AG04450 (cell line): ENCODE results near the gene ZNF605. TPM values are rescaled to one million over a fixed set of nuclear protein-coding genes. Genes with fewer than 3 reads are reported as not detected.
"Not testable (repeated sequence)": the region's sequence is repeated elsewhere in the genome, so short reads cannot be mapped to it uniquely, and the experiment has no call there.

Experiments used
- CTCF ChIA-PET: fragments of 300-600, 350-600 bp; formaldehyde crosslinking; extraction: SDS; loops from one replicate; lab custom pipeline; 2022; ENCODE audit warnings: antibody characterized with exemption, inconsistent platforms; lab: Charles Lee
- POLR2A ChIA-PET: fragments of 350-600 bp; formaldehyde crosslinking; extraction: SDS; loops from one replicate; lab custom pipeline; 2021; ENCODE audit warnings: antibody characterized with exemption, inconsistent platforms; lab: Yijun Ruan, JAX
- DNase-seq: peaks from one replicate; pipeline ENCODE4 v3.0.0-alpha.2; 2011; ENCODE audit warnings: low read depth, low spot score
- H3K27ac ChIP-seq: one replicate; pipeline ENCODE4 v1.5.1; 2012; ENCODE audit warnings: low read depth, low read length, control low read depth
- H3K27me3 ChIP-seq: one replicate; pipeline ENCODE4 v1.6.0; 2012; ENCODE audit warnings: low read length; ENCODE audit not compliant: control insufficient read depth, insufficient read depth
- H3K4me3 ChIP-seq: 2 replicates; pipeline ENCODE4 v1.5.1; 2011; ENCODE audit warnings: mild to moderate bottlenecking, low read depth, low read length, control low read depth
- H3K9me3 ChIP-seq: 2 replicates; pipeline ENCODE4 v1.5.1; 2012; ENCODE audit warnings: low read length; ENCODE audit not compliant: control insufficient read depth, insufficient read depth
- CTCF ChIP-seq: IDR thresholded peaks from 2 replicates; pipeline ENCODE4 v1.5.1; 2011; ENCODE audit warnings: low read depth, low read length, control low read depth, inconsistent platforms
- polyA plus RNA-seq: library from polyadenylated mRNA; depleted of rRNA; stranded (reverse); fragments of >200 nt; gene quantifications from 2 replicates; pipeline ENCODE4 v1.2.3, GENCODE V29; 2011

ZNF605 gene
- polyA plus RNA-seq, 1 experiment = 13.6 TPM

GRCh38 chr12:132940071-132940719 lies 15.9 kb downstream of the ZNF605 start:
- no peak for DNase-seq
- ChIA-PET POLR2A (no interaction called here), CTCF (no interaction called here)
- no peak overlapping the region for H3K27ac ChIP-seq
- H3K9me3 ChIP-seq = peaks cover 78% of the 10 kb centered on the region
- no peak for TF ChIP-seq CTCF
- H3K4me3 ChIP-seq = no peak overlapping the region
- no peaks in the 10 kb centered on the region for H3K27me3 ChIP-seq

GRCh38 chr12:132938807-132939206 lies 17.3 kb downstream of the ZNF605 start:
- H3K9me3 ChIP-seq = peaks cover 80% of the 10 kb centered on the region
- DNase-seq, CTCF ChIA-PET, H3K27me3 ChIP-seq, H3K27ac ChIP-seq, POLR2A ChIA-PET, H3K4me3 ChIP-seq: not testable (repeated sequence)

GRCh38 chr12:132937476-132937875 lies 18.6 kb downstream of the ZNF605 start:
- ChIA-PET POLR2A (no interaction called here), CTCF (no interaction called here)
- no peak for DNase-seq
- Histone ChIP-seq H3K9me3 (peaks cover 75% of the 10 kb centered on the region), H3K27ac (no peak overlapping the region), H3K4me3 (no peak overlapping the region), H3K27me3 (no peaks in the 10 kb centered on the region)
- no peak for TF ChIP-seq CTCF

GRCh38 chr12:132936921-132937320 lies 19.2 kb downstream of the ZNF605 start:
- H3K27me3 ChIP-seq, POLR2A ChIA-PET, H3K4me3 ChIP-seq, DNase-seq, CTCF ChIA-PET, H3K27ac ChIP-seq: not testable (repeated sequence)
- H3K9me3 ChIP-seq = peaks cover 72% of the 10 kb centered on the region

- POLR2A ChIA-PET = no interaction called here
- Histone ChIP-seq H3K27me3 (no peaks in the 10 kb centered on the region), H3K9me3 (peaks cover 67% of the 10 kb centered on the region), H3K4me3 (no peak overlapping the region), H3K27ac (no peak overlapping the region)
- no peak for TF ChIP-seq CTCF
- CTCF ChIA-PET = no interaction called here
- DNase-seq = no peak
Measured at GRCh38 chr12:132936163-132936562, 19.9 kb downstream of the ZNF605 start.

- CTCF ChIA-PET = no interaction called here
- no peak overlapping the region for H3K4me3 ChIP-seq
- no peak overlapping the region for H3K27ac ChIP-seq
- TF ChIP-seq CTCF = no peak
- DNase-seq = no peak
- H3K27me3 ChIP-seq = no peaks in the 10 kb centered on the region
- peaks cover 63% of the 10 kb centered on the region for H3K9me3 ChIP-seq
- POLR2A ChIA-PET = no interaction called here
Measured at GRCh38 chr12:132926415-132926833, 29.7 kb downstream of the ZNF605 start.
